DMS79 (cell line): Measurements from ENCODE around the gene TPGS2.
"Not testable (repeated sequence)": the region's sequence is repeated elsewhere in the genome, so short reads cannot be mapped to it uniquely, and the experiment has no call there.

Experiments used
- DNase-seq: peaks from one replicate; lab custom pipeline; 2025; lab: John Stamatoyannopoulos, UW

TPGS2 gene

GRCh38 chr18:36828630-36829361, at the start of gene TPGS2, which contains the start of gene KIAA1328:
TPGS2 (minus strand) TSS chr18:36829002; CDS start chr18:36828767, 235 bp downstream.
KIAA1328 (plus strand) TSS chr18:36829127; CDS start chr18:36829139, 12 bp downstream.
- peak; percentile 83 for DNase-seq

- not testable (repeated sequence) for DNase-seq
Measured at GRCh38 chr18:36873826-36874225, 45.0 kb upstream of the TPGS2 start.

- DNase-seq: no peak
Measured at GRCh38 chr18:36872329-36872728, 43.5 kb upstream of the TPGS2 start.

GRCh38 chr18:36871801-36872200, 43.0 kb upstream of the TPGS2 start:
- DNase-seq: no peak

GRCh38 chr18:36867056-36867455, 38.3 kb upstream of the TPGS2 start:
- DNase-seq: no peak

- no peak for DNase-seq
Measured at GRCh38 chr18:36862182-36862581, 33.4 kb upstream of the TPGS2 start.

GRCh38 chr18:36856815-36857214, 28.0 kb upstream of the TPGS2 start:
- DNase-seq: no peak

GRCh38 chr18:36851202-36851590, 22.4 kb upstream of the TPGS2 start:
- no peak for DNase-seq

GRCh38 chr18:36850527-36851201, 21.9 kb upstream of the TPGS2 start:
- no peak for DNase-seq

- DNase-seq: no peak
Measured at GRCh38 chr18:36849288-36850006, 20.6 kb upstream of the TPGS2 start.

- DNase-seq: no peak
Measured at GRCh38 chr18:36848609-36849008, 19.8 kb upstream of the TPGS2 start.

- DNase-seq: no peak
Measured at GRCh38 chr18:36843784-36844183, 15.0 kb upstream of the TPGS2 start.

- DNase-seq: no peak
Measured at GRCh38 chr18:36843199-36843598, 14.4 kb upstream of the TPGS2 start.

- DNase-seq: no peak
Measured at GRCh38 chr18:36839835-36840234, 11.0 kb upstream of the TPGS2 start.

GRCh38 chr18:36835927-36836326, 7.1 kb upstream of the TPGS2 start:
- DNase-seq: no peak

- DNase-seq: no peak
Measured at GRCh38 chr18:36833120-36833519, 4.3 kb upstream of the TPGS2 start.

GRCh38 chr18:36831139-36831538, 2.3 kb upstream of the TPGS2 start:
- DNase-seq: no peak

- no peak for DNase-seq
Measured at GRCh38 chr18:36830158-36830495, 1.3 kb upstream of the TPGS2 start.

- peak; percentile 44 for DNase-seq
Measured at GRCh38 chr18:36829362-36830157, 758 bp upstream of the TPGS2 start.

- DNase-seq: no peak
Measured at GRCh38 chr18:36828157-36828629, 609 bp downstream of the TPGS2 start.

GRCh38 chr18:36826556-36826955, 2.2 kb downstream of the TPGS2 start:
- DNase-seq: no peak

- DNase-seq: no peak
Measured at GRCh38 chr18:36825526-36825925, 3.3 kb downstream of the TPGS2 start.
